Keratinocyte (primary cell): ENCODE data around the gene ZNF445. TPM values are rescaled to one million over a fixed set of nuclear protein-coding genes. Genes with fewer than 3 reads are reported as not detected.

Experiments used
- DNase-seq: peaks from one replicate; pipeline ENCODE4 v3.0.0-alpha.2; 2011; ENCODE audit warnings: low read depth, missing footprints, low spot score
- FAIRE-seq: peaks from 2 replicates; lab custom pipeline; 2011; peaks lifted over from hg19 to GRCh38; lab: Jason Lieb, UNC
- H2AFZ ChIP-seq: 2 replicates; pipeline ENCODE4 v1.6.0; 2012; ENCODE audit warnings: low read length, control low read depth, inconsistent platforms; ENCODE audit not compliant: control insufficient read depth
- H3K27ac ChIP-seq: 2 replicates; pipeline ENCODE4 v1.5.1; 2011; ENCODE audit warnings: low read length; ENCODE audit not compliant: control insufficient read depth, insufficient read depth
- H3K27me3 ChIP-seq: 3 replicates; pipeline ENCODE4 v1.6.0; 2011; ENCODE audit warnings: low read length; ENCODE audit not compliant: control insufficient read depth, insufficient read depth; ENCODE audit errors: extremely low read depth
- H3K36me3 ChIP-seq, 2 experiments: 2 replicates in 1 of 2; 3 replicates in 1 of 2; pipeline ENCODE4 v1.5.1; 2011; ENCODE audit warnings: low read length in 2 of 2, mild to moderate bottlenecking in 1 of 2; ENCODE audit not compliant: control insufficient read depth in 2 of 2, insufficient read depth in 2 of 2; ENCODE audit errors: extremely low read depth in 1 of 2
- H3K4me1 ChIP-seq: 3 replicates; pipeline ENCODE4 v1.5.1; 2011; ENCODE audit warnings: low read length; ENCODE audit not compliant: control insufficient read depth, insufficient read depth; ENCODE audit errors: extremely low read depth
- H3K4me2 ChIP-seq: 3 replicates; pipeline ENCODE4 v1.6.0; 2011; ENCODE audit warnings: low read depth, low read length; ENCODE audit not compliant: control insufficient read depth, insufficient read depth; ENCODE audit errors: extremely low read depth
- H3K4me3 ChIP-seq, 3 experiments: fragments of 200-600 bp in 1 of 3; sonication (generic) in 1 of 3; 2 replicates in 2 of 3; 3 replicates in 1 of 3; pipeline ENCODE4 v1.5.1; 2011 to 2016; ENCODE audit warnings: low read length in 3 of 3, mild to moderate bottlenecking in 3 of 3, control low read depth in 2 of 3, inconsistent platforms in 1 of 3, low read depth in 1 of 3, mixed read lengths in 1 of 3, mixed run types in 1 of 3, moderate library complexity in 1 of 3; ENCODE audit not compliant: control insufficient read depth in 2 of 3, insufficient read depth in 2 of 3; ENCODE audit errors: extremely low read depth in 1 of 3
- H3K79me2 ChIP-seq: 2 replicates; pipeline ENCODE4 v1.6.0; 2012; ENCODE audit warnings: low read length; ENCODE audit not compliant: control insufficient read depth, insufficient read depth
- H3K9ac ChIP-seq: 3 replicates; pipeline ENCODE4 v1.6.0; 2011; ENCODE audit warnings: low read length; ENCODE audit not compliant: control insufficient read depth, insufficient read depth; ENCODE audit errors: extremely low read depth
- H3K9me1 ChIP-seq: 3 replicates; pipeline ENCODE4 v1.6.0; 2011; ENCODE audit warnings: low read length; ENCODE audit not compliant: control insufficient read depth, insufficient read depth; ENCODE audit errors: extremely low read depth
- H3K9me3 ChIP-seq: 2 replicates; pipeline ENCODE4 v1.5.1; 2012; ENCODE audit warnings: low read depth, low read length; ENCODE audit not compliant: control insufficient read depth
- H4K20me1 ChIP-seq: 3 replicates; pipeline ENCODE4 v1.6.0; 2011; ENCODE audit warnings: low read length; ENCODE audit not compliant: control insufficient read depth, insufficient read depth; ENCODE audit errors: extremely low read depth
- CTCF ChIP-seq, 3 experiments: IDR thresholded peaks in 1 of 3; conservative IDR thresholded peaks in 1 of 3; optimal IDR thresholded peaks in 1 of 3; 2 replicates in 2 of 3; 3 replicates in 1 of 3; pipeline versions ENCODE3 to v1.5.1; 2011; ENCODE audit warnings: low read length in 3 of 3, mild to moderate bottlenecking in 3 of 3, moderate library complexity in 2 of 3, control low read depth in 1 of 3, inconsistent platforms in 1 of 3; ENCODE audit not compliant: insufficient read depth in 2 of 3; ENCODE audit errors: extremely low read depth in 1 of 3
- EZH2 ChIP-seq: IDR thresholded peaks from one replicate; pipeline ENCODE4 v1.6.1; 2012; ENCODE audit warnings: inconsistent platforms, mild to moderate bottlenecking, low read length, moderate library complexity
- dilution Hi-C: fragments of 300-500 bp; cut with MboI; formaldehyde crosslinking; loops from one replicate; pipeline ENCODE4 v1.7.0; 2020; ENCODE audit warnings: low sequenced_read_pairs; ENCODE audit not compliant: extremely low pct_ligation_motif_present
- polyA plus RNA-seq, 5 experiments: library from polyadenylated mRNA; depleted of rRNA in 3 of 5; stranded (reverse) in 3 of 5; stranded (forward) in 1 of 5; unstranded in 1 of 5; fragments of >200 nt; gene quantifications; 1 replicate in 1 of 5; 2 replicates in 3 of 5; 3 replicates in 1 of 5; pipeline versions ENCODE4 v1.2.1 to v1.2.3, GENCODE V29; 2011 to 2012; ENCODE audit warnings: missing spikeins in 2 of 5, low read depth in 1 of 5, low replicate concordance in 1 of 5

ZNF445 gene
- polyA plus RNA-seq, 1 donor (not counting 4 experiments of a cell fraction or from before 2014, with no cell fraction given), result 3.3 TPM

- no peak for TF ChIP-seq CTCF (optimal IDR thresholded peaks at IDR 0.05 in 1 of 3, IDR thresholded peaks at IDR 0.05 in 1 of 3, conservative IDR thresholded peaks at IDR 0.05 in 1 of 3; ENCODE audit: extremely low read depth in 1 of 3, insufficient read depth in 2 of 3, low read length in 3 of 3)
- TF ChIP-seq EZH2, result no peak
- Histone ChIP-seq H3K9me3 (no peaks in the 10 kb centered on the region), H3K4me1 (no peaks in the 10 kb centered on the region), H3K79me2 (no peaks in the 10 kb centered on the region), H2AFZ (no peak overlapping the region), H3K9me1 (no peaks in the 10 kb centered on the region), H3K36me3 (peaks cover 6 to 10% of the 10 kb centered on the region in 2 experiments), H3K4me3 (no peak overlapping the region), H3K9ac (no peak overlapping the region), H3K27me3 (no peaks in the 10 kb centered on the region), H3K4me2 (no peak overlapping the region), H3K27ac (no peak overlapping the region), H4K20me1 (no peaks in the 10 kb centered on the region)
- FAIRE-seq (no peak), DNase-seq (no peak)
- dilution Hi-C loops, result no loop called here
Measured at GRCh38 chr3:44402548-44402947, 74.9 kb downstream of the ZNF445 start.

- H3K27me3 ChIP-seq, result no peaks in the 10 kb centered on the region
- H3K9me3 ChIP-seq, result no peaks in the 10 kb centered on the region
- no peaks in the 10 kb centered on the region for H3K79me2 ChIP-seq
- no peaks in the 10 kb centered on the region for H4K20me1 ChIP-seq
- DNase-seq (no peak), FAIRE-seq (no peak)
- dilution Hi-C loops, result no loop called here
- peaks cover 6 to 10% of the 10 kb centered on the region in 2 experiments for H3K36me3 ChIP-seq
- no peaks in the 10 kb centered on the region for H3K9me1 ChIP-seq
- H3K4me3 ChIP-seq, result no peak overlapping the region
- H2AFZ ChIP-seq, result no peak overlapping the region
- H3K9ac ChIP-seq, result no peak overlapping the region
- no peak overlapping the region for H3K27ac ChIP-seq
- TF ChIP-seq CTCF (optimal IDR thresholded peaks at IDR 0.05 in 1 of 3, IDR thresholded peaks at IDR 0.05 in 1 of 3, conservative IDR thresholded peaks at IDR 0.05 in 1 of 3; ENCODE audit: extremely low read depth in 1 of 3, insufficient read depth in 2 of 3, low read length in 3 of 3) (no peak), EZH2 (no peak)
- no peaks in the 10 kb centered on the region for H3K4me1 ChIP-seq
- no peak overlapping the region for H3K4me2 ChIP-seq
Measured at GRCh38 chr3:44400771-44401170, 76.7 kb downstream of the ZNF445 start.
